CD4-positive, CD25-positive, alpha-beta regulatory T cell (primary cell): Measurements from ENCODE around the gene SORL1. TPM values are rescaled to one million over a fixed set of nuclear protein-coding genes. Genes with fewer than 3 reads are reported as not detected.

Experiments
- ATAC-seq, 2 donors: fragments of 150-1000 bp; cut with Tn5 transposase; one replicate each; pipeline ENCODE4 v1.10.0; 2021; ENCODE audit warnings: low read depth in 2 of 2, moderate number of reproducible peaks in 2 of 2, moderate library complexity in 1 of 2
- DNase-seq, 3 donors: peaks; one replicate each; pipeline versions ENCODE4 v3.0.0 to v3.0.0-alpha.2; 2012 to 2022; ENCODE audit warnings: mixed read lengths in 1 of 3
- H3K27ac ChIP-seq: one replicate; pipeline ENCODE4 v1.7.0; 2013; ENCODE audit warnings: mild to moderate bottlenecking, low read length; ENCODE audit not compliant: insufficient read depth, poor library complexity, severe bottlenecking
- H3K27me3 ChIP-seq: one replicate; pipeline ENCODE4 v1.7.0; 2013; ENCODE audit warnings: low read length; ENCODE audit not compliant: control insufficient read depth, insufficient read depth
- H3K36me3 ChIP-seq: one replicate; pipeline ENCODE4 v1.7.0; 2013; ENCODE audit warnings: mild to moderate bottlenecking, low read length, moderate library complexity; ENCODE audit not compliant: control insufficient read depth, insufficient read depth
- H3K4me1 ChIP-seq: 2 replicates; pipeline ENCODE4 v1.7.0; 2013; ENCODE audit warnings: mild to moderate bottlenecking, low read length; ENCODE audit not compliant: insufficient read depth, control insufficient read depth, poor library complexity, severe bottlenecking
- H3K4me3 ChIP-seq: one replicate; pipeline ENCODE4 v1.7.0; 2013; ENCODE audit warnings: low read depth, mild to moderate bottlenecking, low read length, moderate library complexity
- H3K9me3 ChIP-seq, 2 experiments: 1 replicate in 1 of 2; 2 replicates in 1 of 2; pipeline ENCODE4 v1.7.0; 2013; ENCODE audit warnings: low read length in 2 of 2, mild to moderate bottlenecking in 1 of 2, moderate library complexity in 1 of 2; ENCODE audit not compliant: control insufficient read depth in 2 of 2
- H3K27ac Mint-ChIP-seq, 3 donors: one replicate each; pipeline ENCODE4 v1.8.0; 2020 to 2022; ENCODE audit warnings: mild to moderate bottlenecking in 3 of 3, mixed read lengths in 3 of 3, moderate library complexity in 2 of 3
- H3K27me3 Mint-ChIP-seq: one replicate; pipeline ENCODE4 v1.8.0; 2022; ENCODE audit warnings: mild to moderate bottlenecking, mixed read lengths
- H3K36me3 Mint-ChIP-seq: one replicate; pipeline ENCODE4 v1.8.0; 2020; ENCODE audit warnings: mixed read lengths
- H3K4me1 Mint-ChIP-seq, 4 donors: one replicate each; pipeline ENCODE4 v1.8.0; 2020 to 2022; ENCODE audit warnings: mixed read lengths in 4 of 4, mild to moderate bottlenecking in 1 of 4
- H3K4me3 Mint-ChIP-seq, 4 donors: one replicate each; pipeline ENCODE4 v1.8.0; 2020 to 2022; ENCODE audit warnings: mild to moderate bottlenecking in 4 of 4, mixed read lengths in 4 of 4, moderate library complexity in 3 of 4
- H3K9me3 Mint-ChIP-seq, 7 donors: one replicate each; pipeline ENCODE4 v1.8.0; 2020 to 2022; ENCODE audit warnings: mixed read lengths in 7 of 7, mild to moderate bottlenecking in 3 of 7, moderate library complexity in 2 of 7
- polyA plus RNA-seq, 4 donors: library from polyadenylated mRNA; unstranded; fragments of 300-500 nt; fragmentation: Illumina TruSeq; gene quantifications; one replicate each; pipeline ENCODE4 v1.2.3, GENCODE V29; 2021
- total RNA-seq: library from RNA; stranded (reverse); gene quantifications from one replicate; pipeline ENCODE4 v1.2.3, GENCODE V29; 2022

SORL1 gene
- total and polyA plus RNA-seq, 5 donors from 2014 or later = 143 to 441 (median 168) TPM

DNA sequence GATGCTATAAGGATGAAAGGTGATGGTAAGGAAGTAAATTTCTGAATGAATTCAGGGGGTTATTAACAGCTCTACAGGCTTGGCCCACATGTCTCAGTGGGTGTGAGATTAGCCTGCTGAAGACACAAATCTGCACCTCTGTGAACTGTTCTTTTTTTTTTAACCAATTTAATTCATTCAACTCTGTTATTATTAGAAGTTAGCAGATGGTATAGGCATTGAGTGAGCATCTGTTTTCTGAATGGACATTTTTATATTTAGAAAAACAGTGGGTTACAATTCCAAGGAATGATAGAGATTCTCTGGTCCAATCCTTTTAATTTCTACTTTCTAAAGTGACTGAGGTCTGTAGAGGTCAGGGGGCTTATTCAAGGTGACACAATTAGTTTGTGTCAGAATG lies 122.7 kb downstream of the SORL1 start:
- peaks cover 73% of the 10 kb centered on the region for H3K36me3 Mint-ChIP-seq

DNA sequence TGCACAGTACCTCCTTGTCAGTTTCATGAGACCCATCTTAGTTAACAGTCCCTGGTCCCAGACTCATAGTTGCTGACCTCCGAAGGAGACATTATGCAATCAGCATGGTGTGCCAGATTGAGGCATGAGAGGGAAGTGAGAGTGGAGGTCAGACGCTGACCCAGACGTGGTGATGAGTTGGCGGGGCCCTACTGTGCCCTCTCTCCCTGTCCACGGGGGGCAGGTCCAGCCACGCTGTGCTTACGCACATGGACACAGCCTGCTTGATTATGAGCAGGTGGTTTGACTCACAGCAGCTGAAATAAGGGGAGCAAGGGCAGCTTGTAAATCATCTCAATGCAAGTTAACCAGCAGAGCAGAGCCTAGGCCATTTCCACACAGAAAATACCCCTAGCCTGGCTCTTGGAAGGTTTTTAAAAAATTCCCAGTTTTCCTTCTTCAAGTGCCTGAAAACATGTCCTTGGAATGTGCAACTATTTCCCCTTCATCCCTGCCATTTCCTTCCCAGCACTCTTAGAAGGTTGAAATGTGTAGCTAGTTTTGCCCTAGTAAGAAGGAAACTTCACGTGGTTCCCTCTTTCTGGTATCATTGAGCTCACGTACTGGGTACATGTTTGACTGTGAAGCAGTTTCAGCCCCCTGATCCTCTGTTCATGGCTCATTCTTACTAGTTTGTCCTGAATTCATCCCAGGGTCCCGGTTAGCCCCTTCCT lies 123.3 kb downstream of the SORL1 start:
- DNase-seq (no peak), ATAC-seq (peak; percentile 28 to 47)
- no peaks in the 10 kb centered on the region for H3K27me3 ChIP-seq
- H3K4me3 Mint-ChIP-seq = peak overlapping the region in 1 of 4 donors; percentile 11
- H3K27ac Mint-ChIP-seq = peak overlapping the region in 1 of 3 donors; percentile 41
- H3K36me3 ChIP-seq = peaks cover 98% of the 10 kb centered on the region
- H3K27ac ChIP-seq = no peak overlapping the region
- H3K9me3 ChIP-seq = no peaks in the 10 kb centered on the region
- peaks cover 75% of the 10 kb centered on the region for H3K36me3 Mint-ChIP-seq
- H3K27me3 Mint-ChIP-seq = no peaks in the 10 kb centered on the region
- no peaks in the 10 kb centered on the region for H3K4me1 ChIP-seq
- H3K9me3 Mint-ChIP-seq = peaks cover 0 to 2% (median 0%) of the 10 kb centered on the region in 7 donors
- peaks cover 0 to 6% (median 2%) of the 10 kb centered on the region in 4 donors for H3K4me1 Mint-ChIP-seq
- no peak overlapping the region for H3K4me3 ChIP-seq

More for the DNA sequence above, 122.7 kb downstream of the SORL1 start:
- Histone ChIP-seq H3K4me3 (no peak overlapping the region), H3K27ac (no peak overlapping the region), H3K27me3 (no peaks in the 10 kb centered on the region), H3K4me1 (no peaks in the 10 kb centered on the region), H3K9me3 (no peaks in the 10 kb centered on the region), H3K36me3 (peaks cover 98% of the 10 kb centered on the region)
- Mint-ChIP-seq H3K27ac (peak overlapping the region in 2 of 3 donors; percentile 41 to 79), H3K4me3 (no peak overlapping the region), H3K4me1 (peaks cover 0 to 2% (median under 1%) of the 10 kb centered on the region in 4 donors), H3K9me3 (peaks cover 0 to 2% (median 0%) of the 10 kb centered on the region in 7 donors), H3K27me3 (no peaks in the 10 kb centered on the region)
- DNase-seq (no peak), ATAC-seq (no peak)

DNA sequence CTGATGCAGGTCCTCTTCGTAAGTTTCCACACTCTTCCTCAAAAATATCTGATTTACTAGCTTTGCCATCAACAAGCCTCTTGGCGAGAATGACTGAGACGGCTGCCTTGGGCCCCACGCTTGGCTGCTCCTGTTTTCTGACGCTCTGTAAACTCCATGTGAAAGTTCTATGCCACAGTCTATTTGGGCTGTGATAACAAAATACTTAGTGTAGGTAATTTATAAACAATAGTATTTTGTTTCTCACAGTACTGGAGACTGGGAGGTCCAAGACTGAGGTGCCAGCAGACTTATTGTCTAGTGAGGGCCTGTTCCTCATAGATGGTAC lies 123.8 kb downstream of the SORL1 start:
- Histone ChIP-seq H3K9me3 (no peaks in the 10 kb centered on the region), H3K4me1 (no peaks in the 10 kb centered on the region), H3K4me3 (no peak overlapping the region), H3K36me3 (peaks cover 98% of the 10 kb centered on the region), H3K27ac (no peak overlapping the region), H3K27me3 (no peaks in the 10 kb centered on the region)
- no peak overlapping the region for H3K4me3 Mint-ChIP-seq
- H3K27ac Mint-ChIP-seq = no peak overlapping the region
- ATAC-seq (no peak), DNase-seq (no peak)
- H3K27me3 Mint-ChIP-seq = no peaks in the 10 kb centered on the region
- peaks cover 0 to 6% (median 2%) of the 10 kb centered on the region in 4 donors for H3K4me1 Mint-ChIP-seq
- H3K36me3 Mint-ChIP-seq = peaks cover 76% of the 10 kb centered on the region
- H3K9me3 Mint-ChIP-seq = peaks cover 0 to 1% (median 0%) of the 10 kb centered on the region in 7 donors

DNA sequence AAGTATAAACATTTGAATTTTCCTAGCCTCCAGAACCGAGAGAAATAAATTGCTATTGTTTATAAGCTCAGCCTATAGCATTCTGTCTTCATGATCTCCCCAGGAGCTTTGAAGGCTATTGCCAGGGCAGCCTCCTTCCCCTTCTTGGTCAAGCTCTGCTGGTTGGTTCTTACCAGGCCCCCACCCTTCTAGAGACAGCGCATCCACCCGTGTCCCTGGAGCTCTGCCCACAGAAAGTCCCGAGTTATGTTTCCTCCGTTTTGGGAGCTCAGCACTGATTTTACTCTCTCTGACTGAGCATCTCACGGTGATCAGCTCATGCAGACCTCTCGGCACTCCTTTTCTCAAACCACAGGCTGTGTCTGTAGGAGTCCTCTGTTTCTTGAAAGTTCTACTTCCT lies 124.4 kb downstream of the SORL1 start:
- DNase-seq = no peak
- H3K27ac Mint-ChIP-seq = no peak overlapping the region
- peaks cover 77% of the 10 kb centered on the region for H3K36me3 Mint-ChIP-seq
- Histone ChIP-seq H3K4me1 (peaks cover 1% of the 10 kb centered on the region), H3K9me3 (no peaks in the 10 kb centered on the region), H3K36me3 (peaks cover 98% of the 10 kb centered on the region), H3K27ac (no peak overlapping the region), H3K4me3 (no peak overlapping the region), H3K27me3 (no peaks in the 10 kb centered on the region)
- H3K9me3 Mint-ChIP-seq = no peaks in the 10 kb centered on the region
- H3K4me3 Mint-ChIP-seq = no peak overlapping the region
- H3K27me3 Mint-ChIP-seq = no peaks in the 10 kb centered on the region
- peaks cover 5 to 11% (median 8%) of the 10 kb centered on the region in 4 donors for H3K4me1 Mint-ChIP-seq
- ATAC-seq = no peak

DNA sequence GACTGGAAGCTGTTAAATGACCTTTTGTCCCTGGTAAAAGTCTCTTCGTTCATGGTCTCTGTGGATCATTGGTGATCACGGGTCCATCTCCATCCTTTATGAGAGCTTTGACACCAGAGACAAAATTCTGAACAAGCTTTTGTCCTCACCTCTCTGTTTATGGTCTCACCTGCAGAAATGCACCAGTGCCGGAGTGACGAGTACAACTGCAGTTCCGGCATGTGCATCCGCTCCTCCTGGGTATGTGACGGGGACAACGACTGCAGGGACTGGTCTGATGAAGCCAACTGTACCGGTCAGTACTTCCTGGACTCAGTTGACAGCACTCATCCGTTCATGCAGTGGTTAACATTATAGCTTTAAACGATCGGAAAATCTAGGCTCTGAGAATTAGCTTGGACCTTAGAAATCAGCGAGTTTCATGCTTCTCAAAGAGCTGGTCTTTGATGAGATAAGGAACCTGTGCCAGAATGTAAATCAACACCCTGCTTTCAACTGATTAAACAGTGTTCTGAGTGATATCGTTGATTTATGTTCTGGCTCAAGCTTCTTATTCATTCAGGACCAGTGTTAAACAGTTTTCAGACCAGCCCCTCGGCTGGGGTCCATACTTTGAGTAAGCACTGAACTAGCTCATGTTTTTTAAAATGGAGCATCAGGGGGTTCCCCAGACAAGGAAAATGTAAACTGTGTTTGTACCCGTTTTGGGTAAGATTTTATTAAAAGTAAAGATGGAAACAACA lies 125.2 kb downstream of the SORL1 start:
- Histone ChIP-seq H3K9me3 (no peaks in the 10 kb centered on the region), H3K4me3 (no peak overlapping the region), H3K4me1 (peaks cover 3% of the 10 kb centered on the region), H3K27me3 (no peaks in the 10 kb centered on the region), H3K27ac (no peak overlapping the region), H3K36me3 (peaks cover 93% of the 10 kb centered on the region)
- Mint-ChIP-seq H3K4me1 (peaks cover 12 to 15% (median 13%) of the 10 kb centered on the region in 4 donors), H3K9me3 (no peaks in the 10 kb centered on the region), H3K27ac (peak overlapping the region; percentile 26 to 72 (median 37)), H3K36me3 (peaks cover 74% of the 10 kb centered on the region), H3K27me3 (no peaks in the 10 kb centered on the region), H3K4me3 (no peak overlapping the region)
- ATAC-seq (no peak), DNase-seq (no peak)

DNA sequence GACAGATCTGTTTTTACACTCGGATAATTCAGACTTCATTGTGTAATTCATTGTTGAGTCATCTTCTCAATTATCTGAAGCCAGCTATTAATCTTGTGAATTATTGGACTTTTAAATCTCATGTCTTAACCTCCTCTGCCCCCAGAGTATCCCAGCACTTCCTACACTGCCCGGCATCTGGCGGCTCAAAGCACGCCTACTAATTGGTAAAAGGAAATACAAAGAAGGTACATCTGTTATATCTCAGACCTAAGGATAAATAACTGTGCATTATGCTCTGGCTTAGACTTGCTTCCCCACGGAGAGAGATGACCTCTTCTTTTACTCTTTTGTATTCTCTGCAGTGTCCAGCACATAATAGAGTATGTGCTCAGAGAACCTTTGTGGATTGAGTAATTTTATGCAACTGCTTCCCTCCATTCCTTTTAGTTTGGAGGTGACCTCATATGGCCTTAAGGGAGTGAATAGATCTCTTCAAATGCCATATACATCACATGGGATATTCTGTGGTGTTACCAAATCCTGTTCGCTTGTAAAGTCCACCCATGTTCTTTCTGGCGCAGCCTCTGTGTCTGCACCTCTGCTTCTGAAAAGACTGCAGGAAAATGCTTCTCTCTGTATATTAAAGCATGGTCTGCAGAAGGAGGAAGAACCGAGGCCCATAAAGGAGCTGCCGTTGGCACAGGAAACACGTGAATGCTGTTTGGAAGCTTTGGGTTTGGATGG lies 126.3 kb downstream of the SORL1 start:
- Histone ChIP-seq H3K36me3 (peaks cover 95% of the 10 kb centered on the region), H3K9me3 (no peaks in the 10 kb centered on the region), H3K27ac (no peak overlapping the region), H3K4me3 (no peak overlapping the region), H3K27me3 (no peaks in the 10 kb centered on the region), H3K4me1 (peaks cover 3% of the 10 kb centered on the region)
- DNase-seq (no peak), ATAC-seq (no peak)
- Mint-ChIP-seq H3K27me3 (no peaks in the 10 kb centered on the region), H3K4me1 (peaks cover 15 to 18% (median 16%) of the 10 kb centered on the region in 4 donors), H3K27ac (peak overlapping the region in 2 of 3 donors; percentile 11 to 52), H3K9me3 (no peaks in the 10 kb centered on the region), H3K4me3 (no peak overlapping the region), H3K36me3 (peaks cover 74% of the 10 kb centered on the region)

DNA sequence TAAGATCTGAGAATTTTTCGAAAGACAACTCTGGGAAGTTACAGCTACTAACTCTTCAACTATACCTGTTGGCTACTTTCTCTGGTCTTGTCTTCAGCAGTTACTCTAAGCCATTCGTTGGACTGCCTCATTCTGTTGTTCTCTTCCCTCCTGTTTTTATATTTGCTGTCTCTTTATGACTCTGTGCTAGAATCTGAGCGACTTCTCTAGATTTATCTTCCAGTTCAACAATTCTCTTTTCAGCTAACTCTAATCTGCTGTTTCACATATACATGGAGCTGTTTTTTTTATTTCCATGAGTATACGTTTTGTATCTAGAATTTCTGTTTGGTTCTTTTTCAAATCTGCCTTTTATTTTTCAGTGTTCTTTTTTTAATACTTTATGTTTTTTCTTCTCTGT lies 128.0 kb downstream of the SORL1 start:
- Histone ChIP-seq H3K36me3 (peaks cover 95% of the 10 kb centered on the region), H3K9me3 (no peaks in the 10 kb centered on the region), H3K27ac (no peak overlapping the region), H3K4me3 (no peak overlapping the region), H3K4me1 (peaks cover 3% of the 10 kb centered on the region), H3K27me3 (no peaks in the 10 kb centered on the region)
- Mint-ChIP-seq H3K36me3 (peaks cover 69% of the 10 kb centered on the region), H3K4me3 (peak overlapping the region in 1 of 4 donors; percentile 19), H3K9me3 (no peaks in the 10 kb centered on the region), H3K27ac (peak overlapping the region; percentile 12 to 65 (median 26)), H3K4me1 (peaks cover 15 to 22% (median 20%) of the 10 kb centered on the region in 4 donors), H3K27me3 (no peaks in the 10 kb centered on the region)
- DNase-seq (no peak), ATAC-seq (no peak)
